ENCODE measurements around the gene DCTN4. TPM values are rescaled to one million over a fixed set of nuclear protein-coding genes. Genes with fewer than 3 reads are reported as not detected.

Gene DCTN4
- polyA plus RNA-seq, 2 of the 4 experiments (the other 2 are of a cell fraction) = 18.7 to 38.4 TPM

DNA sequence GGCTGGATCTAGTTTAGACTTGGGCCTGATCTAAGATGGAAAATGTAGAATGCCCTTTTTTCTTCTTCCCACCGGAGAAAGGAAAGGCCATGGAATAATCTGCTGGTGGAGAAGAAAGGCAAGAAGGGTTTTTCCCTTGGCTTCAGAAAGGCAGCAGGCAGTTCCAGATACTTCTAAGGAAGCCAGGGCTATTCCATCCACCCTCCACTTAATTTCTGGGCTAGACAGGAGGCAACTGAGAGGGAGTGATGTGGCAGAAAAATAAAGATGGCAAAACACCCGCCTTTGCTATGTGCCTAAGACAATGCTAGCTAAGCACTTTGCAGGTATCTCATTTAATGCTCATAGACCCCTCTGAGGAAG is 87.9 kb downstream of the DCTN4 start:
- ATAC-seq (no peak), FAIRE-seq (no peak), DNase-seq (ENCODE audit: low read depth in 1 of 2, low spot score in 1 of 2) (no peak)
- 91% methylated on average over 2 of the region's 2 CpGs for WGBS (ENCODE audit: missing lambda C conversion rate)
- no peak for TF ChIP-seq POLR2AphosphoS2 (conservative IDR thresholded peaks at IDR 0.05; ENCODE audit: low read length)
- TF ChIP-seq RAD21 (conservative IDR thresholded peaks at IDR 0.05 in 1 of 2, IDR thresholded peaks at IDR 0.05 in 1 of 2) = no peak
- no peak for TF ChIP-seq SMC3 (IDR thresholded peaks at IDR 0.05)
- TF ChIP-seq ATOH8 (CRISPR knock-in tag; IDR thresholded peaks at IDR 0.05; ENCODE audit: low read depth) = no peak
- no peak for TF ChIP-seq SREBF2 (IDR thresholded peaks at IDR 0.05)
- TF ChIP-seq RCOR1 (IDR thresholded peaks at IDR 0.05; ENCODE audit: low read depth, low read length) = no peak
- peak; percentile 19 for TF ChIP-seq MAFK (IDR thresholded peaks at IDR 0.05; ENCODE audit: partially characterized antibody)
- Histone ChIP-seq H3K4me1 (0 out of 3 replicates have a peak, but pooled peaks cover 5% of the 10 kb centered on the region), H3K9me3 (no peaks in the 10 kb centered on the region), H3K4me3 (no peak overlapping the region), H3K4me2 (no peak overlapping the region), H3K27ac (no peak overlapping the region)
- POLR2A ChIA-PET = no interaction called here
- CTCF ChIA-PET = interaction anchor here (0.9 to 6.6 kb wide), 6 partner anchors 9 to 147 kb away, joined by 3 to 30 read pairs (median 4); partner anchors contain the start of gene MYOZ3

DNA sequence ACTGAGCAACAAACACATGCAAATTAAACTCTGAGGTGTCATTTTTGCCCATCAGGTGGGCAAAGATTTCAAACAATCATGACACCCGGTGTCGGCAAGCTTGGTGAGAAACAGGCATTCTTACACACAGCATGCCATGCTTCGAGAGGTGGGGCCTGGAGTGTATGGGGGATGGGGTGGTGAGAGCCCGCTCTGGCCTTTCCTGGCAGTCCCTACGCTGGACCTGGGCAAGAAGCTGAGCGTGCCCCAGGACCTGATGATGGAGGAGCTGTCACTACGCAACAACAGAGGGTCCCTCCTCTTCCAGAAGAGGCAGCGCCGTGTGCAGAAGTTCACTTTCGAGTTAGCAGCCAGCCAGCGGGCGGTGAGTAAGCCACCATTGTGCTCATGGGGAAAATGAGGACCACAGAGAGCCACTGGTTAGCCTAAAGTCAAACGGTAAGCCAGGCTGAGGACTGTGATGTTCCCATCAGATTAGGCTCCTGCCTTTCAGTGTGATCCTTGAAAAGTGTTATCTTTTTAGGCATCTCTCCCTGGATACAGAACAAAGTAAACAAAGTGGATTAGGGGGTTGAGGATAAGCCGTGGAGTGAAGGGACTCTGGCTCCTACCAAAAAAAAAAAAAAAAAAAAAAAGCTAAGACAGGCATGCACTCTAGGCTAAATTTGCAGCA is 88.4 kb downstream of the DCTN4 start:
- Histone ChIP-seq H3K9me3 (no peaks in the 10 kb centered on the region), H3K4me1 (0 out of 3 replicates have a peak, but pooled peaks cover 5% of the 10 kb centered on the region), H3K4me3 (no peak overlapping the region), H3K27ac (no peak overlapping the region), H3K4me2 (no peak overlapping the region)
- CTCF ChIA-PET = interaction anchor here (1.1 to 6.6 kb wide), 5 partner anchors 9 to 146 kb away, joined by 3 to 30 read pairs (median 4); partner anchors contain the start of gene MYOZ3
- DNase-seq (ENCODE audit: low read depth in 1 of 2, low spot score in 1 of 2) (no peak), ATAC-seq (no peak), FAIRE-seq (no peak)
- POLR2A ChIA-PET = no interaction called here
- whole genome bisulfite sequencing (ENCODE audit: missing lambda C conversion rate) = 79% methylated on average over 14 of the region's 14 CpGs
- TF ChIP-seq FOSB (CRISPR knock-in tag; IDR thresholded peaks at IDR 0.05) (no peak), HOXA7 (CRISPR knock-in tag; IDR thresholded peaks at IDR 0.05) (no peak), REST (IDR thresholded peaks at IDR 0.05) (no peak), PBX3 (IDR thresholded peaks at IDR 0.05) (no peak), POLR2A (IDR thresholded peaks at IDR 0.05; ENCODE audit: low read length) (no peak), HOXB13 (CRISPR knock-in tag; IDR thresholded peaks at IDR 0.05; ENCODE audit: low read depth) (no peak), JUNB (IDR thresholded peaks at IDR 0.05) (no peak)

DNA sequence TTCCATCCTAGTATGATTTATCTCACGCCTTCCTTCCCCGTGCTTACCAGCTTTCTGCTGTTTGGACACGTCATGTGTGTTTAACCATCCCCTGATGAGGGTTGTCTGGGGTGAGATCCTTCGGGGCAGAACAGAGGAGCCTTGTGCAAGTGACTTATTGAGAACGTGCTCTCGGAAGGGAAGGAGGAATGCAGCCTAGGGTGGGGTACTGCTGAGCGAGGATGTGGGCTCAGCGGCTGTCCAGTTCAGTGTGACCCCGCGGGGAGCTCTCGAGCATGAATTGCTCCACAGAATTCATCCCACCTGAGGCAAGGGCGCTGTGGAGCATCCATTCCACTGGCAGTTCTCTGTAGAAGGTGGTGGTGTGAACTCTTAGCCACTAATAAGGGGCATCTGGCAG is 93.8 kb downstream of the DCTN4 start:
- TF ChIP-seq HOXB5 (CRISPR knock-in tag; IDR thresholded peaks at IDR 0.05) (no peak), FOSB (CRISPR knock-in tag; IDR thresholded peaks at IDR 0.05) (no peak), NFE2L2 (conservative IDR thresholded peaks at IDR 0.05; ENCODE audit: low read length) (no peak), FOSL2 (IDR thresholded peaks at IDR 0.05) (no peak), FOSL2 (CRISPR knock-in tag; IDR thresholded peaks at IDR 0.05) (no peak), RFX5 (IDR thresholded peaks at IDR 0.05) (no peak), FOXS1 (CRISPR knock-in tag; IDR thresholded peaks at IDR 0.05) (no peak), SREBF2 (IDR thresholded peaks at IDR 0.05) (no peak), ATOH8 (CRISPR knock-in tag; IDR thresholded peaks at IDR 0.05; ENCODE audit: low read depth) (no peak), HOXB13 (CRISPR knock-in tag; IDR thresholded peaks at IDR 0.05; ENCODE audit: low read depth) (no peak)
- no peak overlapping the region for H3K27ac ChIP-seq
- H3K9me3 ChIP-seq = no peaks in the 10 kb centered on the region
- POLR2A ChIA-PET = no interaction called here
- no peaks in the 10 kb centered on the region for H3K4me1 ChIP-seq
- H3K4me3 ChIP-seq = no peak overlapping the region
- ATAC-seq (no peak), FAIRE-seq (no peak), DNase-seq (ENCODE audit: low read depth in 1 of 2, low spot score in 1 of 2) (no peak)
- CTCF ChIA-PET = no interaction called here
- no peak overlapping the region for H3K4me2 ChIP-seq
- 54% methylated on average over 12 of the region's 12 CpGs for WGBS (ENCODE audit: missing lambda C conversion rate)
